GM23248 (cell line): Measurements from ENCODE around the gene VEZT.

ENCODE experiments used
- EZH2 ChIP-seq: fragments of 200-600 bp; sonication (generic); IDR thresholded peaks from 2 replicates; pipeline ENCODE4 v1.6.1; 2018; ENCODE audit warnings: antibody characterized with exemption, mild to moderate bottlenecking; ENCODE audit not compliant: insufficient read depth, poor library complexity, severe bottlenecking
- EZH2phosphoT487 ChIP-seq: fragments of 200-600 bp; sonication (generic); IDR thresholded peaks from 2 replicates; pipeline ENCODE4 v1.6.1; 2018; ENCODE audit warnings: antibody characterized with exemption, moderate library complexity, mild to moderate bottlenecking, low read depth; ENCODE audit not compliant: insufficient read depth

DNA sequence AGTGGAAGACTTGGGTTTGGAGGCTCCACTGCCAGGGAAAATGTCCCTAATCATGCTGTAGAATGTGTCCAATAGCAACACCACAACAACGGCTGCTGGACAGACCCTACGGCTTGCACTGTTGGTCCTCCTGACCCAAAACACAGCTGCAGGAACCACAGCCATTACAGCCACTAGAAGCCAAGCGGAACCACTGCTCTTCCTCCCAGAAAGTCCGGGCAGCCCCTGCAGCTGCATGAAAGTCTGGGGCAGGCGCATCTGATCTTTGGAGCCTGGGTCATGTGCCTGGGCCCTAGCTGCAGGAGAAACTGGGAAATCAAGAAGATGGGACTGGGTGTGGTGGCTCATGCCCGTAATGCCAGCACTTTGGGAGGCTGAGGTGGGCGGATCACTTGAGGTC lies 131.7 kb downstream of the VEZT start:
- TF ChIP-seq EZH2phosphoT487 (no peak), EZH2 (no peak)
